ENCODE results near the gene SMPD2.

Gene SMPD2

GRCh38 chr6:109465772-109466171 is 25.2 kb downstream of the SMPD2 start:
- no peak for TF ChIP-seq TAF1 (IDR thresholded peaks at IDR 0.05; ENCODE audit: borderline replicate concordance, low read depth, low read length)
- TF ChIP-seq POLR2AphosphoS5 (IDR thresholded peaks at IDR 0.05; ENCODE audit: low read depth, low read length), result no peak
- TF ChIP-seq POLR2A (IDR thresholded peaks at IDR 0.05; ENCODE audit: low read depth, low read length), result no peak
- FAIRE-seq, result peak; percentile 24
- no peak for DNase-seq (ENCODE audit: insufficient read length)

DNA sequence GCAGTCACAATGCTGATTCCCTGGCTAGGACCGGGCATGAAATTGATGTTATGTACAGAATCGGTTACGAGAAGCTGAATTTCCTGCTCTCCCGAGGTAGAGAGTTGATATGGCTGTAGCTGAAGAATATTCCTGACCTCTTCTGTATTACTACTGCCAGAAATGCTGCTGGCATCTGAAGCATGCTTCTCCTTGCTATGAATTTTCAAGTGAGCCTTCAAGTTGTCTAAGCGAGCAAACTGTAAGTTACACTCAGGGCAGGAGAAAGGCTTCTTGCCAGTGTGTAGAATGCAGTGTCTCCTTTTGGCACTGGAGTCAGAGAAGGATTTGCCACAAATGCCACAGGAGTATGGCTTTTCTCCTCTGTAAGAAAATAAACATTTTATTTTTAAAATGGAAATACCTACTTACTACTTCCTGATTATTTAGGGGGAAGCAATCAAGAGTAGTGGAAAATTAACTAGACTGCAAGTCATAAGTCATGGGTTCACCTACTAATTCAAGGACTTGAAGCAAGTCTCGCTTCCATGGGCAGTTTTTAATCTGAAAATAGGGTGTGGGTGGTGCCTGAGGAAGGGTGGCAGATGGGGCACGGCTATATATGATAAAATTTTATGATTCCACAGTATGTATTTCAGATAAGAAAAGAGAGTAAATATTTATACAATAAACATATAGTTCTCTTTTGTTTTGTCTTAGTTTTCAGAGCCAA is 25.8 kb downstream of the SMPD2 start:
- no peak for TF ChIP-seq TAF1 (IDR thresholded peaks at IDR 0.05; ENCODE audit: borderline replicate concordance, low read depth, low read length)
- DNase-seq (ENCODE audit: insufficient read length) (no peak), FAIRE-seq (no peak)

GRCh38 chr6:109467696-109468095 is 27.2 kb downstream of the SMPD2 start:
- TF ChIP-seq POLR2AphosphoS5 (IDR thresholded peaks at IDR 0.05; ENCODE audit: low read depth, low read length) (no peak), POLR2A (IDR thresholded peaks at IDR 0.05; ENCODE audit: low read depth, low read length) (no peak)
- FAIRE-seq (no peak), DNase-seq (ENCODE audit: insufficient read length) (no peak)

- DNase-seq (ENCODE audit: insufficient read length) (no peak), FAIRE-seq (no peak)
- TF ChIP-seq TAF1 (IDR thresholded peaks at IDR 0.05; ENCODE audit: borderline replicate concordance, low read depth, low read length) (no peak), POLR2AphosphoS5 (IDR thresholded peaks at IDR 0.05; ENCODE audit: low read depth, low read length) (no peak), POLR2A (IDR thresholded peaks at IDR 0.05; ENCODE audit: low read depth, low read length) (no peak)
Measured at GRCh38 chr6:109469591-109470189, 29.2 kb downstream of the SMPD2 start.

GRCh38 chr6:109471105-109471810 is 30.7 kb downstream of the SMPD2 start:
- FAIRE-seq, result no peak
- TF ChIP-seq TAF1 (IDR thresholded peaks at IDR 0.05; ENCODE audit: borderline replicate concordance, low read depth, low read length) (no peak), POLR2AphosphoS5 (IDR thresholded peaks at IDR 0.05; ENCODE audit: low read depth, low read length) (no peak), POLR2A (IDR thresholded peaks at IDR 0.05; ENCODE audit: low read depth, low read length) (no peak)
- DNase-seq (ENCODE audit: insufficient read length), result no peak

GRCh38 chr6:109472132-109472995 is 31.8 kb downstream of the SMPD2 start:
- DNase-seq (ENCODE audit: insufficient read length) (no peak), FAIRE-seq (no peak)
- TF ChIP-seq POLR2AphosphoS5 (IDR thresholded peaks at IDR 0.05; ENCODE audit: low read depth, low read length) (no peak), TAF1 (IDR thresholded peaks at IDR 0.05; ENCODE audit: borderline replicate concordance, low read depth, low read length) (no peak), POLR2A (IDR thresholded peaks at IDR 0.05; ENCODE audit: low read depth, low read length) (no peak)

GRCh38 chr6:109473120-109473519 is 32.6 kb downstream of the SMPD2 start:
- no peak for DNase-seq (ENCODE audit: insufficient read length)
- peak; percentile 68 for FAIRE-seq
- no peak for TF ChIP-seq TAF1 (IDR thresholded peaks at IDR 0.05; ENCODE audit: borderline replicate concordance, low read depth, low read length)
- TF ChIP-seq POLR2A (IDR thresholded peaks at IDR 0.05; ENCODE audit: low read depth, low read length), result no peak
- no peak for TF ChIP-seq POLR2AphosphoS5 (IDR thresholded peaks at IDR 0.05; ENCODE audit: low read depth, low read length)

GRCh38 chr6:109474995-109475394 is 34.5 kb downstream of the SMPD2 start:
- FAIRE-seq (no peak), DNase-seq (ENCODE audit: insufficient read length) (no peak)
- TF ChIP-seq POLR2A (IDR thresholded peaks at IDR 0.05; ENCODE audit: low read depth, low read length), result no peak
- TF ChIP-seq POLR2AphosphoS5 (IDR thresholded peaks at IDR 0.05; ENCODE audit: low read depth, low read length), result no peak
- no peak for TF ChIP-seq TAF1 (IDR thresholded peaks at IDR 0.05; ENCODE audit: borderline replicate concordance, low read depth, low read length)

GRCh38 chr6:109475625-109476024 is 35.1 kb downstream of the SMPD2 start:
- no peak for TF ChIP-seq POLR2AphosphoS5 (IDR thresholded peaks at IDR 0.05; ENCODE audit: low read depth, low read length)
- no peak for TF ChIP-seq TAF1 (IDR thresholded peaks at IDR 0.05; ENCODE audit: borderline replicate concordance, low read depth, low read length)
- TF ChIP-seq POLR2A (IDR thresholded peaks at IDR 0.05; ENCODE audit: low read depth, low read length), result no peak
- no peak for FAIRE-seq
- DNase-seq (ENCODE audit: insufficient read length), result no peak

DNA sequence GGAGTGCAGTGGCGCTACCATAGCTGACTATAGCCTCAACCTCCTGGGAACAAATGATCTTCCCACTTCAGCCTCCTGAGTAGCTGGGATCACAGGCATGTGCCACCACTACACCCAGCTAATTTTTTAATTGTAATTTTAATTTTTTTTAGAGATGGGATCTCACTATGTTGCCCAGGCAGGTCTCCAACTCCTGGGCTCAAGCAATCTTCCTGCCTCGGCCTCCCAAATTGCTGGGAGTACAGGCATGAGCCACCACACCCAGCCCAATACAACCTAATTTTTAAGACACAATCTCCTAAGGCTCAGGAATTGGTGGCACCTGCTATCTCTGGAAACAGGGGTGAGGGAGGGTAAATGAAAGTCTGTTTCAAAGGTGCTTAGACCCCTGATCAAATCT is 36.7 kb downstream of the SMPD2 start:
- TF ChIP-seq POLR2AphosphoS5 (IDR thresholded peaks at IDR 0.05; ENCODE audit: low read depth, low read length), result no peak
- TF ChIP-seq TAF1 (IDR thresholded peaks at IDR 0.05; ENCODE audit: borderline replicate concordance, low read depth, low read length), result no peak
- no peak for TF ChIP-seq POLR2A (IDR thresholded peaks at IDR 0.05; ENCODE audit: low read depth, low read length)
- FAIRE-seq (no peak), DNase-seq (ENCODE audit: insufficient read length) (no peak)

- TF ChIP-seq POLR2A (IDR thresholded peaks at IDR 0.05; ENCODE audit: low read depth, low read length) (no peak), POLR2AphosphoS5 (IDR thresholded peaks at IDR 0.05; ENCODE audit: low read depth, low read length) (no peak), TAF1 (IDR thresholded peaks at IDR 0.05; ENCODE audit: borderline replicate concordance, low read depth, low read length) (no peak)
- no peak for DNase-seq (ENCODE audit: insufficient read length)
- FAIRE-seq, result no peak
Measured at GRCh38 chr6:109477725-109478124, 37.2 kb downstream of the SMPD2 start.

Data from GM12892 (cell line).